GM18502 (cell line): ENCODE results near the gene NSMF.

Experiments
- ATAC-seq: cut with Tn5 transposase; IDR thresholded peaks from one replicate; pipeline ENCODE4 v1.9.1; 2021; ENCODE audit warnings: mild to moderate bottlenecking; ENCODE audit not compliant: unreplicated experiment, poor library complexity

Gene NSMF

DNA sequence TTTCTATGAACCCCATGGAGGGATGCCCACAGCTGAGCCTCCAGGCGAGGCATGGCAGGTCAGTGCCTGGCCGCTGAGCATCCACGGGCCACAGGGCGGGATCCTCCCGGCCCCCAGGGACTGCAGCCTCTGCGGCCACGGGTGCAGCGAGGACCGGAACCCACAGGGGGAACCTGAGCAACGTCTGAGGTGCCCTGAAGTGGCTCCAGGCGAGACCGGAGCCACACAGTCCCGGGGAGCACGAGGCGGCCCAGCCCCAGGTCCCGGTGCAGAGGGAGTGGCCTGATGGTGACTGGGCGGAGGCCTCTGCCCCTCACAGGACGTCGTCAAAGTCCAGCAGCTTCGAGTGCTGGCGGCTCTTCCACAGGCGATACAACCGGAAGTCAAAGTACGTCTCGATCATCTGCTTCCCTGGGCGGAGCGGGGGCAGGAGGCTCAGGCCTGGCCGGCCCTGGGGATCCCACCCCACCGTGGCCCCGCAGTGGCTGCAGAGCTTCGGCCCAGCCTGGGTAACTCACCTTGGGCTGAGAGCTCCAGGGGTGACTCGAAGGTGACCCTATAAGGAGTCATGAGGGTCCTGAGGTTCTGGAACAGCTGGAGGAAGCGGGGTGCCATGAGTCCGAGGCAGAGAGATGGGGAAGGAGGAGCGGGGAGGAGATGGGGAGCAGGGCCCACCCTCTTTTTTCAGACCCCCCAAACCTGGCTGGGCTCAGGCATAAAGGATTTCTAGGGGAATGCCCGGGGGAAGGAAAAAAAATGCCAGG is 9.9 kb downstream of the NSMF start:
- ATAC-seq = no peak

DNA sequence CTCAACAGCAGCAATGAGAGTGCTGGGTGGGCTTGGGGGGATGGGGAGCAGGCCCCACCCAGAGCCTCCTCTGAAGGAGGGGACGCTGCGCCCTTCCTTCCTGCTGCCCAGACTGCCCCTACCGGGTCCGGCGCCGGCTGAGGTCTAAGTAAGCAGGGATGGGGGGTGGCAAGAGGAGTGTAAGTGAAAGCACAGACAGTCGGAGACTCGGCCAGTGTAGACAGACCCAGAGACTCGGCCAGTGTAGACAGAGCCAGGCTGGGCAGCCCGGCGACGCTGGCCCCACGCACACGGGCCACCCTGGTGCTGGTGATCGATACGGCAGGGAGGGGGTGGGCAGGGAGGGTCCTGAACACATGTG is 10.6 kb downstream of the NSMF start:
- ATAC-seq = no peak

DNA sequence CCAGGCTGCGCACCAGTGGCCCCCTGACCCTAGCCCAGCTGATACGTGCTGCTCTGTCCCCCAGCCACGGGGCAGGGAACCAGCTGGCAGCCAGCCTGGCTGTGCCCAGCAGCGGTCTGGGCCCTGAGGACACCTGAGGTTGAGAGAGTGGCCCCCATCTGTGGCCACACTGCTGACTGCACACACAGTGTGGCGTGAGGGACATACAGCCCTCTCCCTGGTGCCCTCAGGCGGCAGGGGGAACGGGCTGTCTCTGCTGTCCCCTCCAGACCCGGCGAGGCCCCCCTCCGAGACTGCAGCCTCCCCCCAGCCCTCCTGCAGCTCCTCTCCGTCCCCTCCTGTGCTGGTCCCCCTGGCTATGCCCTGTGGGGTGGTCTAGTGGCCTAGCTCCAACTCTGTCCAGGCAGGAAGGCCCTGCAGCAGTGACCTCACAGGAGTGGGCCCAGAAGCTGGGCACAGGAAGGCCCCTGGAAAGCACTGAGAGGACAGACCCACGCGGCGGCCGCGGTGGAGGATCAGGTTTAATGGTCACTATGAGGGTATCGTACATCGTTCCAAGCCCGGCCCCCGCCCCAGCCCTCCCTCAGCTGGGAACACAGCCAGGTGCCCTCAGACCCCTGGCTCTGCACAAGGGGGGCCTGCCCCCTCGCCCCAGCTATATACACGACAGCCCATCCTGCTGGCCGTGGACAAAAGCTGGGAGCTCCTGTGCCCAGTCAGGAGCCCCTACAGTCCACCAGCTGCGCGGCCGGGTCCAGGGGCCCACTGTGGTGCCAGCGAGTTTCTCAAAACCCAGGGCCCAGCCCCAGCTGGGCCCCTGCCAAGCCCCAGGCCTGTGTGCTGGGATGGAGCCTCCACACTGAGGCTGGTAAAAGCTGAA is 11.2 kb downstream of the NSMF start:
- no peak for ATAC-seq

DNA sequence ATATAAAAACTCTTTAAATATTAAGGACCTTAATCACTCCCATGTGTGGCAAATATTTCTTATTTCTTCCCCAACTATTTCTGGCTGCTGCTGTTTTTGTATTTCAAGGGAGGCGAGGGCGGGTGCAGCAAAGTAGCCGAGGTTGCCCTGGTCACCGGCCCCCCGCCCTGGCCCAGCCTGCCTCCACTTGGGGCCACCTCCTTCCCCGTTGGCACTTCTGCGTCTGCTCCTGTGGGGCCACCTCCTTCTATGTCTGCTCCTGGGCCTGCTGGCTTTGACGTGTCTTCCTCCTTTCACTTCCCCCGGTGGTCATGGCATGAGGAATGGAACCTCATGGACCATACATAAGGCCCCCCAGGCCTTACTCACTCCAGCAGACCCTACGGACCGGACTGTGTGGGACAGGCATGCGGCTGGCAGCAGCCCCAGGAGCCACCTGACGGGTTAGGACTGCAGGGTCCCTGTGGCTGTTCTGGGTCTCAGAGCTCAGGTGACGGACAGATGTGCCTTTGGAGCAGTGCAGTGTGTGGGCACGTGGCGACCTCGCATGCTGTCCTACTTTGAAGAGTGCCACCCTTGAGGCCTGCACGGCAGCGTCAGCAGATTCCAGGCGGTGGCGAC is 12.2 kb downstream of the NSMF start:
- ATAC-seq = no peak

DNA sequence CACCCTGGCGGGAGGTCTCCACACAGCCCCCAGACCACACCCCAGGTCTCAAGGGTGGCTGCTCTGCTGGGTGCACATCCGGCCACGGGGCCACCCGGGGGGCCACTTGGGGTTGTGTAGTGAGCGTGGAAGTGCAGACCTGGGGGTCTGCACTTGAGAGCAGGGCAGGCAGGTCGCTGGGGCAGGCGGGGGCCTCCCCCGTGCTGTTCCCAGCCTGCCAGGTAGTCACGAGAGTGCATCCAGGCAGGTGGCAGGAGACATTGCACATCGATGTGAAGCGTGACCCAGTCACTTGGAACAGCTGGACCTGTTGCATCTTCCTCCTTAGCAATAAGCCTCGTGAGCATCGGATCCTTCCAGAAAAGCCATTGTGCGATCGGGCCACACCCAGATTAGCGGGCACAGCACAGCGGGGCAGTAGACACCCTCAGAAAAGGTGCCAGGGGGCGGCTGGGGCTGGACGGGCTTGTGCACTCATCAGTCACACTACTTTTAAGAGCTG is 13.2 kb downstream of the NSMF start:
- ATAC-seq = no peak

DNA sequence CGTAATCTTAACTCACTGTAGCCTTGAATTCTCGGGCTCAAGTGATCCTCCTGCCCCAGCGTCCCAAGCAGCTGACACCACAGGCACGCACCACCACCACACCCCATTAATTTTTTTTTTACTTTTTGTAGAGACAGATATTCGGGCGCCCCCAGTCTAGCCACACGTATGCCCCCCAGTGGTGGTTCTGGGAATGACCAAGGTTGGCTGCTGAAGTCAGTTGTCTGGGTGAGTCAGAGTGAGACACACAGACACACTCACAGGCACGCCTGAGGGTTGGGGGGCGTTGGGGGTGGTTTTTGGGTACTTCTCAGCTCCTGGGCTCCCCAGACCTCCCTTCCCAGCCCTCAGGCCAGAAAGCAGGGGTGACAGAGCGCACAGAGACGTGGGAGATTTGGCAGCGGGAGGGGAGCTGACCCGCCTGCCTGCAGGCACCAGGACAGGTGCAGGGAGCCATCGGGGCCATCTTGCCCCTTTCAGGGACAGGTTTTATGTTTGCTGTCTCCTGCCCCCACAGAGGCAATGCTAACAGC is 13.8 kb downstream of the NSMF start:
- no peak for ATAC-seq

DNA sequence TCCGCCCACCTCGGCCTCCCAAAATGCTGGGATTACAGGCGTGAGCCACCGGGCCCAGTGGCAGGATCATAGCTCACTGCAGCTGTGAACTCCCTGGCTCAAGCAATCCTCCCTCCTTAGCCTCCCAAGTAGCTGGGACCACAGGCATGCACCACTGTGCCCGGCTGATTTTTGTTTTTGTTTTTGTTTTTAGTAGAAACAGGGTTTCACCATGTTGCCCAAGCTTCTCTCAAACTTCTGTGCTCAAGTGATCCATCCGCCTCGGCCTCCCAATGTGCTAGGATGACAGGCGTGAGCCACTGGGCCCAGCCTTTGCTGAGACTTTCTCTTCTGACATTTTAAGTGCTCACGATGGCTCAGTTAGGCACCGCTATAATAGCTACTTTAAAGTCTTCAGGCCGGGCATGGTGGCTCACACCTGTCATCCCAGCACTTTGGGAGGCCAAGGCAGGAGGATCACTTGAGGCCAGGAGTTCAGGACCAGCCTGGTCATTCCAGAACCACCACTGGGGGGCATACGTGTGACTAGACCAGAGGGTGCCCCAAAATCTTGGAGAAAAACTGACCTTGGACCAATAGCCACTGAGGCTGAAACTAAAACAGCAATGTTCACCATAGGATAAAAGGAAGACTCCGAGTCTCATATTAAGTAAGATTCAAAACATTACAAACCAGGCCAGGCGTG is 14.9 kb downstream of the NSMF start:
- no peak for ATAC-seq

DNA sequence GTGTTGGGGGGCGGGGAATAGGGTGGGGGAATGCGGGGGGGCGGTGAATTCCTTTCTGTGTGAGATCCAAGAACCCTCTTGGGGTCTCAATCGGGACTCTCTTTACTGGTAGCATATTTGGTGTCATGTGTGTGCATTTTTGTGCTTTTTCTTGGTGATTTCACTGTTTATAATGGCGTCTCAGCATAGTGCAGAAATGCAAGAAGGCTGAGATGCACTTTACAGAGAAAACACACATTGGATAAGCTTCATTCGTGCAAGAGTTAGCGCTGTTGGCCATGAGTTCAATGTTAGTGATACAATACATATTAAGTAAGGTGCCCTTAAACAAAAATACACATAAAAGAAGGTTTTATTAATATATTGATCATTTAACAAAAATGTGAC is 17.2 kb downstream of the NSMF start:
- ATAC-seq = no peak

DNA sequence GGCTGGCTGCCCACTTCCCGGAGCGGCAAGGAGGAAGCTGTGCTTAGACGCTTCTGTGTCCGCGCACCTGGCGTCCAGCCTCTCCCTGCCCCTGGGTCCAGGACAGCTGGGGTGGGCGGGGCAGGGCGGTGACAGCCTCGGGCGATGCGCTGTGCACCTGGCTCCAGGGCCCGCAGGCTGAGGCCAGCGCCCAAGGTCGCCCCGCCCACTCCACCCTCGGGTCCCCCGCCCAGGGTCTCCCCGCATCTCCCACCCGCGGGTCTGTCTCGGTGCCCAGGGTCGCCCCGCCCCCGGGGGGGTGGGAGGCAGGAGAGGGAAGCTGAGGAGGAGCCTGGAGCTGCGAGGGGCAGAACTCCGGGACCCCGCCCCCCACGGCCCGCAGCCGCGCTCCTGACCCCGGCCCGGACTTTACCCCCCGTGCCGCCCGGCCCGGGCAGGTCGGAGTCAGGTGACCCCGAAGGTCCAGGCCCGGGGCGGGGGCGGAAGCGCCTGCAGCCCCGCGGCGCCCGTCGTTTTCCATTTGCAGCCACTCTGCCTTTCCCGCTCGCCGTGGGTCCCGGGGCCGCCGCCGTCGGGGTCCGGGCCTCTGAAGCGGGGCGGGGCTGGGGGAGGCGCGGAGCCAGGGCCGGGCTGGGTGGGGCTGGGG is 17.7 kb downstream of the NSMF start, which contains the start of gene ENTPD8:
Gene ENTPD8 (minus strand): TSS at position 69 of the 646 bp plus-strand sequence. CDS start 3,072 bp downstream, outside the sequence.
- ATAC-seq = no peak

DNA sequence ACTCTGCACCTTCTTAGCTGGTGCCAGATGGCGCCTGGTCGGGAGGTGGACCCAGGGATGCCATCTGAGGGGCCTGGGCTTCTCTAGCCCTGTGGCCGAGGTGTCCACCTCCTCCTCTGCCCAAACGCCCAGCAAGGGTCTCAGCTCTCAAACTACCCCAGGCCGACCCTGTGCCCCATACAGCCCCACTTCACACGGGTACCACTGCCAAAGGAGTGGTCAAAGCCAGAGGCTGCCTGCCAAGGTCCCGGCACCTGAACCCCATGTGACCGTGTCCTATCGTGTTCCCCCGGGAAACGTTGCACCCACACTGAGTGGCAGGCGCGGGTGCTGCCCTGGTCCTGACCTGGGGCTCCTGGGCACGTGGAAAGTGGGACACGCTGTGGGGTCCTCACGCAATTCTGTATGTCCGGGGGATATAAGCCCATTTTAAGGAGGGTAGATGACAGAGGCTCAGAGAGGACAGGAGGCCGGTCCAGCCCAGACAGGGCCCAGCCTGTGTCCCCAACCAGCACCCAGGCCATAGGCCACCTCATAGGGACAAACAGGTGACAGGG is 19.9 kb downstream of the NSMF start:
- ATAC-seq = no peak

DNA sequence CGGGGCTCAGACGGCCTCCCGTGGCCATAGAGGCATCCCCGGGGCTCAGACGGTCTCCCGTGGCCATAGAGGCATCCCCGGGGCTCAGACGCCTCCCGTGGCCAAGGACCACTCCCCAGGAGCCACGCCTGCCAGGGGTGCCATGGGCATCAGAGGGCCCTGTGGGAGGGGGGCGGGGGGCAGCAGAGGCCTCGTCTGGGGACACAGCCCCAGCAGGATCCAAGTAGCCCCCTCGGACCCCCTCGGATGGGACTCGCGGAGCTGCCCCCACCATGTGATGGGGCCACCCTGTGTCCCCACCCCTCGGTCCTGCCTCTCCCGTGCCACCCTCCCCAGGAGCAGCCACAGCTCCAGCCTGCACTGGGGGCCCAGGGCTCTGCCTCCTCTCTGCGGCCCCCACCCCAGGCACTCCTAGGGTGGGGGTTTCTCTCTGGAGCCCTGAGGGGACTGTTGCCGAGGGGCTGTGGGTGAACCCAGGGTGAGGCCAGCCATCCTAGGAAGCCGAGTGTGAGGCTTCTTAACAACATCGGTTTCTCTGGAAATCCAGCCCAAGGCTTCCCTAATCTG is 20.5 kb downstream of the NSMF start:
- ATAC-seq = no peak

DNA sequence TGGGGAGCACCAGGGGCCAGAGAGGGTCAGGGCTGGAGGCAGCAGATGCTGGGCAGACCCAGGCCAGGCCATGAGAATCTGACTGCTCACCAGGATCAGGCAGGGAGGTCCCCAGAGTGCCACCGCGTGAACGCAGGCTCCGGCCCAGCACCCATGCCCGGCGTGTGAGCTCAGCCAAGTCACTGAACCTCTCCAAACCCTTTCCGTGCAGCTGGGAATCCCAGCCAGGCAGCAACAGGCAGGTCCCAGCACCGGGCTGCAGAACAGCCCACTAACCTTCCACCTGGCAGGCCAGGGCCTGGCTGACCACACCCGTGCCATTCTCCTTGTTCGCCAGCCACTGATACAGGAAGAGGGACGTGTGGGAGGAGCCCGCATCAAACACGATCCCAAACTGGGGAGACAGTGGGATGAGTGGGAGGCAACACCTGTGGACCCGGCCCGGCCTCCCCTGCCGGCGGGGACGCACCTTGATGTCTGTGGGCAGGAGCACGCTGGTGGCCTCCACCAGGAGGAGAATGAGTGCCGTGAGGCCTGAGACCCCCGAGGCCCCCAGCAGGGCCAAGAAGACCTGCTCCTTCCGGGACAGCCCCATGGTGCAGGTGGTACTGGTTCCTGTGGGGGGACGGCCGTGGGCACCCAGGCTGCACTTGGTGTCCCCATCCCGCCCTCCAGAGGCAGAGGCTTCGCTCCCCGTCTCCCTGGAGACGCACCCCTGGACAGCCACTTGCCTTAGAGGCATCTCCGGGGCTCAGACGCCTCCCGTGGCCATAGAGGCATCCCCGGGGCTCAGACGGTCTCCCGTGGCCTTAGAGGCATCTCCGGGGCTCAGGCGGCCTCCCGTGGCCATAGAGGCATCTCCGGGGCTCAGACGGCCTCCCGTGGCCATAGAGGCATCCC is 21.2 kb downstream of the NSMF start:
- ATAC-seq = no peak

DNA sequence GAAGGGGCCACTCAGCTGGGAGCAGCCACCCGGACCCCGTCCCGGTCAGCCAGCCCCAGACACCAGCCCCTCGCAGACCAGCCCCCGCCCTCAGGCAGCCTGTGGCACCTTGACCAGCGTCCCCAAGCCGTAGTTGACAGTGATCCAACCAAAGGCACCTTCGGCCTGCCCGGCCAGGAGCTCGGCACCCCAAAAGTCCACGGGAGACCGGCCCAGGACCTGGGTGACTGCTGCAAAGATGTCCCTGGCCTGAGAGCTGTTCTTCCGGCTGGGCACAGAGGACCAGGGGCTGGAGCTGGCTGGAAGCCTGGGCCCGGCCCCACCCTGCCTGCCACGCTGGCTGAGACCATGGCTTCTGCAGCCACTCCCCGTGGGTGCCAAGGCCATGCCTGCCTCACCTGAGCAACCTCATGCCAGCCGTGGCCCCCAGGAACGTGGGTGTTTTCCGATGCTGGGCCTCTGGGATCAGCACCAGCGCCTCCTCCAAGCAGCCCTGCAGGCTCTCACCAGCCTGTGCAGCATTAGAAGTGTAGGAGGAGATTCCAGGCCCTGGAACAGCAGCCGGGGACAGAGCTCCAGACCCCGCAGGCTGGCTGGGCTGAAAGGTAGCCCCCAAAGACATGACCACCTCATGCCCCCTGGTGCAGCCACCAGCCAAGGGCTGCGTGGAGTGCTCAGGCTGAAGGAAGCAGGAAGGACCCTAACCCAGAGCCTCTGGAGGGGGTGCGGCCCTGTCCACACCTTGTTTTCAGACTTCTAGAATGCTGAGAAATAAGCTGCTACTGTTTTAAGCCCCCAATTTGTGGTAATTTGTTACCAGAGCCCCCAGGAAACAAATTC is 22.2 kb downstream of the NSMF start:
- ATAC-seq = no peak

DNA sequence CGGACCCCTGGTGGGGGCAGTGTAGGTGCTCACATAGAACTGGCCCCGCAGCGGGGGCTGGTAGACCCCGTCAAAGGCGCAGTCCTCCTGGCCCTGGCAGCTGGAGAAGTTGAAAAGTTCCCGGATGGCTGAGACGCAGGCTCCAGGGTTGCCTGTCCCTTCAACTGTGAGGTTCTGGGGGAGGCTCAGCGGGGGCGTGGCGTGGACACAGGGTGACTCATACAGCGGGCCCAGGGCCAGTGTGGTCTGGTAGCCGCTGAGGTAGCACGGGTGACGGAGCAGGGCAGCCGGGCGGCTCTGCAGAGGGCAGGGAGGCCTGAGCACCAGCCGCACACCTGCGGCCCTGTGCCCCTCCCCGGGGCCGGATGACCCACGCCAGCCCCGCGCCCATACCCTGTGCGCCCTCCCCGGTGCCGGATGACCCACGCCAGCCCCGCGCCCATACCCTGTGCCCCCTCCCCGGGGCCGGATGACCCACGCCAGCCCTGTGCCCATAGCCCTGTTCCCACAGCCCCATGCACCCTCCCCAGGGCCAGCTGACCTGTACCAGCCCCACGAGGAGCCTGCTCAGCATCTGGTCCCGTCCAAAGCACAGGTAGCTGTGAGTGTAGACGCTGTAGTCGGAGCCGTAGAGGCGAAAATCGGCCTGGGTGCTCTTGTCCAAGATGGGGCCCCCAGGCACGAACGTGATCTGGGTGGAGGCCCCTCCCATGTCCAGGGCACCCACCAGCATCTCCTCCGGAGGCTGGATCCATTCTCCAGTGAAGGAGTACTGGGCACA is 23.0 kb downstream of the NSMF start:
- ATAC-seq = no peak

DNA sequence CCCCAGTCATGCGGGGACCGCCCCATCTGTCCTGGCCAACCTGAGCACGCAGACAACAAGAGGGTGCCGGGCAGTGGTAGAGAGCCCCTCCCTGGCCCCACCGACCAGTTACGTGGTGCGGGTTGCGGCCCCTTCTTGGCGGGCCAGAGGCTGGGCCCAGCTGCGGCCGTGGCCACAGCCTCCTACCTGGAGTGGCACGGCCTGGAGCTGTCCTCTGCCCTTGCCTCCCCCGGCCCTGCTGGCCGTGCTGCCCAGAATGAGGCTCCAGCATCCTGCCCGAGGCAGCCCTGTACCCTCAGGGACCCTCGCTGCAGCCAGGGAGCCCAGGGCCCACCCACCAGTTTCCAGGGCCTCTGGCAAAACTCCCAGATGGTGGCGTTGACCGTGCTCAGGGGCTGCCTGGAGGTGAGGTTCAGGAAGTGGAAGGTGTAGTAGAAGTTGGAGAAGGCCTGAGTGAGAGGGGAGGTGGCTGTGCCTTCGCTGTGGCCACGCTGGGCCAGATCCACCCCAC is 23.7 kb downstream of the NSMF start:
- ATAC-seq = no peak
